VCaP (cell line): ENCODE measurements around the gene MCRIP2.

ENCODE experiments used
- H3K27ac ChIP-seq: fragments of 450-650 bp; 2 replicates; pipeline ENCODE4 v1.5.1; 2017
- CTCF ChIP-seq: fragments of 450-650 bp; conservative IDR thresholded peaks from 2 replicates; pipeline ENCODE4 v1.5.1; 2017; ENCODE audit warnings: mild to moderate bottlenecking, moderate library complexity

Gene MCRIP2

DNA sequence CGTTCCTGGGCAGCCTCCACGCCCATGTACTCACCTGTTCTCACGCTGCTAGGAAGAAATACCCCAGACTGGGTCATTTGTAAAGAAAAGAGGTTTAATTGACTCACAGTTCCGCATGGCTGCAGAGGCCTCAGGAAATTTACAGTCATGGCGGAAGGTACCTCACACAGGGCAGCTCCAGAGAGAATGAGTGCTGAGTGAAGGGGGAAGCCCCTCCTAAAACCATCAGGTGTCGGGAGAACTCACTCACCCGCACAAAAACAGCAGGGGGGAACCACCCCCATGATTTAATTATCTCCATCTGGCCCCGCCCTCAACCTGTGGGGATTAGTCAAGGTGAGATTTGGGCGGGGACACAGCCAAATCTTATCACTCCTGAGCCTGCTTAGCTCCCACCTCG is 33.6 kb upstream of the MCRIP2 start:
- TF ChIP-seq CTCF, result no peak
- H3K27ac ChIP-seq, result no peak overlapping the region

DNA sequence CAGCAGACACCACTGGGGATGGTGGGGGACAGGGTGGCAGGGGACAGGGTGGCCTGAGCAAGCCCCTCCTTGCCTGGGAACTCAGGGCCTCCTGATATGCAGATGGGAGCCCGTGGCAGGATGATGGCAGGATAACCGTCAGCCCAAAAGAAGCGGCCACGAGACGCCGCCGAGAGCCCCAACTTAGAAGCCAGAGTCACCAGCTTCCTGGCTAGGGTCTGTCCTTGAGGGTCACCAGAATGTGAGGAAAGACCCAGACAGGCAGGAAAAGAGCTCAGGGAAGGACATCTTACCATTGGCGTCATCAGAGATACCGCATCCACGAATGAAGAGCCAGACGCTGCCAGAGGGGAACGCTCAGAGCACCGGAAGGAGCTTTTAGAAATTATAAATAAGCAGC is 32.3 kb upstream of the MCRIP2 start:
- no peak for TF ChIP-seq CTCF
- H3K27ac ChIP-seq, result no peak overlapping the region

DNA sequence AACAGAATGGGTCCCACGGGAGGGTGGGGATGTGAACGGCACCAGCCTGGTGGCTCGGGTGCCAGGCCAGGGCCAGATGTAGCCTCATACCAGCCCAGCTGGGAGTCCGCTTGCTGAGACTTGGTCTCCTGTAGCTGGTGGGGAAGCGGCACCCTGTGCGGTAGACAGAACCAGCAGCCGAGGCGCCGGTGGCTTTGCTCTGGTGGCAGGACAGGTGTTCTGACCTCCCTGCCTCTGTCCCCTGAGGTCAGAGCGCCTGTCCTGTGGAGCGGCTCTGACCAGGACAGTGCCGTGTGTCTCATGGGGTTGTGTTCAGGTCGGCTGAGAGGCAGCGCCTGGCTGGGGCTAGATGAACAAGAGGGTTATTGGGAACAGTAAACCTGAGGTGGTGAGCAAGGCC is 31.6 kb upstream of the MCRIP2 start:
- H3K27ac ChIP-seq, result no peak overlapping the region
- TF ChIP-seq CTCF, result no peak

- no peak overlapping the region for H3K27ac ChIP-seq
- peak; percentile 66 for TF ChIP-seq CTCF
Measured at GRCh38 chr16:610513-611381, 30.9 kb upstream of the MCRIP2 start.

DNA sequence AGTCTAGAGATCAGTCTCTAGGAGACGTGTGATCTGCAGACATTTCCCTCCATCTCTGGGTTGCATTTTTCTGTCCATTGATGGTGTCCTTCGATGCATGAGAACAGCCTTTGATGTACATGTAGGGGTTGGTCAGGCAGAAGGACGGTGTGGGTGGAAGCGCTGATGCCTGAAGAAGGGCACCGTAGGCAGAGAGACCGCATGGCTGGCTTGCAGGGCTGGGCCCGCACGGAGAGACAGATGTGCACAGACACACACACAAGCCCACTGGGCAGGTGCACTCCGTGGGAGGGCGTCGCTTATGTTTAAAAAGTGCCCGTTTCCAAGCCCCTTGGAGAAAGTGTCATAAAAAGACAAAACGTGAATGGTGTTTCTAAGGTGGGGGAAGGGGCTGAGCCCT is 26.5 kb upstream of the MCRIP2 start:
- no peak for TF ChIP-seq CTCF
- no peak overlapping the region for H3K27ac ChIP-seq

DNA sequence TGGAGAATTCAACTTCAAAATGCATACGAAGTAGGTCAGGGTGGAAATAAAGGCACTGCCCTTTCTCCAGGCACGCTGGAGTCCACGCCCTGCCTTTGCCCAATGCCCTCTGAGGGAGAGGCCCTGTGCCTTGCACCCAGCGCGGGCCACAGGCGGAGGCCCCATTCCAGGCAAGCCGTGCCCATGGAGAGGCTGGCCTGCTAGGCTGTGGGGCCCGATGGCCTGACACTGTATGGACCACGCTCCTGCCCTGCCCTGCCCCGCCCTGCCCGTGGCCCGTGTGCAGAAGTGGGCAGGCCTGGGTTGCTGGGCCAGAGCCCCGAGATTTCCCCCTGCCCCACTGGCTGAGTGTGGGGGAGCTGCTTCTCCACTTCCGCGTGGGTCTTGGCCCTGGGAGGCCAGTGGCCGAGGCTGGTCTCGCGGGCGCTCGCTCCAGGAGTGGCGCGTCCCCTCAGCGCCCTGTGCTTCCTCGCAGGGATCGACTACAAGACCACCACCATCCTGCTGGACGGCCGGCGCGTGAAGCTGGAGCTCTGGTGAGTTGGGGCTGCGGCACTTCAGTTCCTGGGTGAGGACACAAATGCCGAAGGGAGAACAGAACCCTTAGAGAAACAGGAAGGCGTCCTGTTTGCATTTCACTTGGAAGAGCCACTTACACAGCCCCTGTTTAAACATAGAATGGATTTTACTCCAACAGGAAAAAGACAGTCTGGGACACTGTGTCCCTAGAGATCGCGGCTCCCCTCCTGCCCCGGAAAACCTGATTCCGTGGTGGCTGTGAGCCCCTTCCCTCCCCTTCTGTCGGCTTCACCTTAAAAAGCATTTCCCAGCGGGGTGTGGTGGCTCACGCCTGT is 24.7 kb upstream of the MCRIP2 start:
- TF ChIP-seq CTCF, result no peak

DNA sequence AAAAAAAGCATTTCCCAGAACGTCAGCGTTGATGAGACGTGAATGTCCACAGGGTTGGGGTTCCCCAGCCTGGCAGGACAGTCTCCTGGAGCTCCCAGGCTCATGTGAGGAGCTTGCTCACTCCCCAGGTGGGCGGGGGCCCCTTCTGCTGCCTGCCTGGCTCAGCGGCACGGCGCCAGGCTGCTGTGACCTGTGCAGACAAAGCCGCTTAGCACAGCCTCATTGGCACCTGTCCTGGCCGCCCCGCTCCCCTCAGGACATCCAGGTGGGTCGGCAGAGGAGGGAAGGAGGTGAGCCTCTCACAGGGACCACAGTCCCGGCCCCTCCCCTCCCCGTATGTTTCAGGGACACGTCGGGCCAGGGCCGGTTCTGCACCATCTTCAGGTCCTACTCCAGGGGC is 23.8 kb upstream of the MCRIP2 start:
- H3K27ac ChIP-seq, result peak overlapping the region; percentile 51

More for the DNA sequence above, 24.7 kb upstream of the MCRIP2 start:
- peak overlapping the region; percentile 51 for H3K27ac ChIP-seq

More for the DNA sequence above, 23.8 kb upstream of the MCRIP2 start:
- no peak for TF ChIP-seq CTCF
